Duodenal mucosa (tissue), 2 donors: Measurements from ENCODE around the gene C2CD4D.
A peak's percentile ranks its signal among the peaks of the same experiment; 100 is the strongest.
"Not testable (repeated sequence)": the region's sequence is repeated elsewhere in the genome, so short reads cannot be mapped to it uniquely, and the experiment has no call there.

Experiments used
- H3K27ac ChIP-seq: one replicate; pipeline ENCODE4 v1.7.0; 2013; ENCODE audit warnings: low read depth, low read length
- H3K27me3 ChIP-seq, 2 donors: one replicate each; pipeline ENCODE4 v1.7.0; 2013; ENCODE audit warnings: low read length in 2 of 2, control low read depth in 1 of 2; ENCODE audit not compliant: insufficient read depth in 2 of 2, control insufficient read depth in 1 of 2
- H3K36me3 ChIP-seq, 2 donors: one replicate each; pipeline ENCODE4 v1.7.0; 2013; ENCODE audit warnings: low read length in 2 of 2, control low read depth in 1 of 2; ENCODE audit not compliant: insufficient read depth in 2 of 2, control insufficient read depth in 1 of 2
- H3K4me1 ChIP-seq, 2 donors: one replicate each; pipeline ENCODE4 v1.7.0; 2013; ENCODE audit warnings: low read length in 2 of 2, control low read depth in 1 of 2; ENCODE audit not compliant: insufficient read depth in 2 of 2, control insufficient read depth in 1 of 2
- H3K4me3 ChIP-seq, 2 donors: one replicate each; pipeline ENCODE4 v1.7.0; 2013; ENCODE audit warnings: low read length in 2 of 2, low read depth in 1 of 2
- H3K9ac ChIP-seq, 2 donors: one replicate each; pipeline ENCODE4 v1.7.0; 2013; ENCODE audit warnings: low read length in 2 of 2, low read depth in 1 of 2
- H3K9me3 ChIP-seq, 2 donors: one replicate each; pipeline ENCODE4 v1.7.0; 2013; ENCODE audit warnings: low read length in 2 of 2, control low read depth in 1 of 2; ENCODE audit not compliant: control insufficient read depth in 1 of 2

C2CD4D gene

DNA sequence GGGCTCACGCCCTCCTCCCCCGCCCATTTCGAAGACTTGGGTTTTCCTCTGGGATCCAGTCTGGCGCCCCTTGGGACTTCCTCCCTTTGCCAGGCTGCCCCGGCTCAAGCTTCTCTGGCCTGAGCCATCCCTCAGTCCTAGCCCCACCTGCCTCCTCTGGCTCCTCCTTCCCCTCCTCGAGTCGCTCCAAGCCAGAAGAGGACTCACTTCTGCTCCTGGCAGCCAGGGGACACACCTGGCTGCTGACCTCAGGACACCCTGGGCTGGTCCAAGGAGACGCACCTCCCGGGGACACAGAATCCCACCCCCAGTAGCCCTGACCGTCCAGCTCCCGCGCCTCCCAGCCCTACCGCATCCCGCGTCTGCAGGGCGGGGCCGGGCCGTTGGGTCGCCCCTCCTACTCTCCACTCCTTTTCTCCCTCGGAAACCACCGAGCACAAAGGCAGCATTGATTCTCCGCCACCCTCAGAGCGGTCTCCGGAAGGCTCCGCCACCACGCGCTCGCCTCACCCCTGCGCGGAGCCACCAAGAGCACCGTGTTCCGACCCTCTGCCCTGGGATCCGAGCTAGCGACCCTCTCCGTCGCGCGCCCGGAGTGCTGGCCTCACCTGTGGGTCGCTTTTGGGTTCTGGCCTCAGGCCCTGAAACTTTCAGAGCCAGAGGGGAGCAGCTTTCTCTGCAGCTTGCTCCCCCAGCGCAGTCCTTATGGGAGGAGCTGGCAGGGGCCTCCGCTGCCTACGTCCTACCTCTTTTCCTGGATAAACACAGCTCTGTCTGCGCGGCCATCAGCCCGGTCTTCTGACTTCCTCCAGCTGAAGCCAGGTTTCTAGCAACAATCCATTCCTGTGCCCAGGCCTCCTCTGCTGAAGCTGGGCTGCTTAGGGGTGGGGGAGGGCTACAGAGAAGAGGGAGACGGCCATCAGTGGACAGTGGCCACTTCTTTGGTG is at the start of gene C2CD4D:
Gene C2CD4D, minus strand, starts transcription at position 364 of the 947 bp plus-strand sequence. CDS start 831 bp downstream, outside the sequence.
- Histone ChIP-seq H3K9me3 (no peaks in the 10 kb centered on the region), H3K4me3 (peak within 1 kb of the TSS; percentile 63 to 79), H3K36me3 (no peaks in the 10 kb centered on the region), H3K4me1 (peaks cover 36 to 40% of the 10 kb centered on the region in 2 donors), H3K9ac (peak within 1 kb of the TSS; percentile 75 to 89), H3K27ac (peak within 1 kb of the TSS; percentile 86), H3K27me3 (no peaks in the 10 kb centered on the region)

DNA sequence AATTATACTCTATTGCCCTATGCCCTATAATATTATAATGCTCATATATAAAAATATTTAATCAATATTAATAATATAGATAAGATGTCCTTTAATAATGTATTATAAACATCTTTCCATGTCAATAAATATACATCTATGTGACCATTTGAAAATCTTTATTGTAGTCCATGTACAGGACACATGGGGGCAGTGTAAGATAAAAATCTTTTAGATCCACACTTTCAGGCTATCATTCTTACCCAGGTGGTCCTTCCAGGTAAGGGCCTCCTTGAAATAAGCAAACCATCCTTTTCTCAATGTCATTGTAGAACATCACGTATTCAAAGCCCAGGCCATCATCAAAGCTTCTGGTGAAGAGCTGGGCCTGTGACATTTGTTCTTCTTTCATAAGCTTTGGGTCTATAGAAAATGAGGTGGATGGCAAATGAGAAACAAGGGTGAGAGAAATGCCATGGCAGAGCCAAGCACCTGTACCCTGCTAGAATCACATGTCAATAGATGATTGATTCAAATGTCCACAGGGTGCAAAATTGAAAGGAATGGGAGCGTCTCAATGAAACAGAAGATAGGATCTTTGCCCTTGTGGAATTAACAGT is 49.5 kb upstream of the C2CD4D start:
- Histone ChIP-seq H3K36me3 (peaks cover 0 to 22% of the 10 kb centered on the region in 2 donors), H3K27me3 (no peaks in the 10 kb centered on the region), H3K4me1 (no peaks in the 10 kb centered on the region), H3K4me3 (no peak overlapping the region), H3K9ac (no peak overlapping the region), H3K9me3 (peaks cover 0 to 4% of the 10 kb centered on the region in 2 donors), H3K27ac (no peak overlapping the region)

DNA sequence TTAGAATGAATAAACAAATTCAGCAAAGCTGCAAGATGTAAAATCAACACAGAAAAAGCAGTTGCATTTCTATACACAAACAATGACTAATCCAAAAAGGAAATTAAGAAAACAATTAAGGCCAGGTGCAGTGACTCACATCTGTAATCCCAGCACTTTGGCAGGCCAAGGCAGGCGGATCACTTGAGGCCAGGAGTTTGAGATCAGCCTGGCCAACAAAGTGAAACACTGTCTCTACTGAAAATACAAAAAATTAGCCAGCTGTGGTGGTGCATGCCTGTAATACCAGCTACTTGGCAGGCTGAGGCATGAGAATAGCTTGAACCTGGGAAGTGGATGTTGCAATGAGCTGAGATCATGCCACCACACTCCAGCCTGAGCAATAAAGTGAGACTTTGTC is 47.4 kb upstream of the C2CD4D start:
- Histone ChIP-seq H3K9ac (no peak overlapping the region), H3K27me3 (no peaks in the 10 kb centered on the region), H3K4me3 (no peak overlapping the region), H3K4me1 (no peaks in the 10 kb centered on the region), H3K27ac (no peak overlapping the region), H3K9me3 (peaks cover 0 to 4% of the 10 kb centered on the region in 2 donors), H3K36me3 (peaks cover 0 to 19% of the 10 kb centered on the region in 2 donors)

DNA sequence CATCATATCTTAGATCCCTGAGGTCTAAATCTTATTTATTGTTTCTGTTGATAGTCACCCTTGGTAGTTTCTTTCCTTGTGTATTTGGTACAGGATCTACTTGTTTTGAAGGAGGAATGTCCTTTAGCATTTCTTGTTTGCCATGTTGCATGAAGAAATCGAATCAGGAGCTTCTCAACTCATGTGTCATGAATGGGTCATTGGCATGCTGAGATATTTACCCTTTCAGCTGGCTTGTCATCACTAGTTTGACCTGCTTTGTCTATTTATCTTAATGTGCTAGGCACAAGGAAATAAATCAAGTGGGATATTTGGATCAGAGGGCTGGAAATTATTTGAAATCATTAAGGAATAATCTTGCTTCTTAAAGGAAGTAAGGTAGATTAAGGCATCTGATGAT is 45.9 kb upstream of the C2CD4D start:
- Histone ChIP-seq H3K9ac (no peak overlapping the region), H3K4me1 (no peaks in the 10 kb centered on the region), H3K4me3 (no peak overlapping the region), H3K27ac (no peak overlapping the region), H3K27me3 (no peaks in the 10 kb centered on the region), H3K9me3 (peaks cover 0 to 4% of the 10 kb centered on the region in 2 donors), H3K36me3 (peaks cover 0 to 14% of the 10 kb centered on the region in 2 donors)

DNA sequence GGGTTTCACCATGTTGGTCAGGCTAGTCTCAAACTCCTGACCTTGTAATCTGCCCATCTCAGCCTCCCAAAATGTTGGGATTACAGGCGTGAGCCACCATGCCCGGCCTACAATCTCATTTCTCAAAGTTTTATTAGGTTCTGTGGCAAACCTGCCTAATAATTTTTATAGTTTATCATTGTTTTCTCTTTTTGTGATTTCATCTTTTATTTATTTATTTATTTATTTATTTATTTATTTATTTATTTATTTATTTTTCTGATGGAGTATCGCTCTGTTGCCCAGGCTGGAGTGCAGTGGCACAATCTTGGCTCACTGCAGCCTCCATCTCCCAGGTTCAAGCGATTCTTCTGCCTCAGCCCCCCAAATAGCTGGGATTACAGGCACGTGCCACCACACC is 45.3 kb upstream of the C2CD4D start:
- H3K36me3 ChIP-seq: peaks cover 0 to 13% of the 10 kb centered on the region in 2 donors
- not testable (repeated sequence) for H3K27ac ChIP-seq, H3K4me3 ChIP-seq, H3K9me3 ChIP-seq, H3K9ac ChIP-seq, H3K4me1 ChIP-seq, H3K27me3 ChIP-seq

DNA sequence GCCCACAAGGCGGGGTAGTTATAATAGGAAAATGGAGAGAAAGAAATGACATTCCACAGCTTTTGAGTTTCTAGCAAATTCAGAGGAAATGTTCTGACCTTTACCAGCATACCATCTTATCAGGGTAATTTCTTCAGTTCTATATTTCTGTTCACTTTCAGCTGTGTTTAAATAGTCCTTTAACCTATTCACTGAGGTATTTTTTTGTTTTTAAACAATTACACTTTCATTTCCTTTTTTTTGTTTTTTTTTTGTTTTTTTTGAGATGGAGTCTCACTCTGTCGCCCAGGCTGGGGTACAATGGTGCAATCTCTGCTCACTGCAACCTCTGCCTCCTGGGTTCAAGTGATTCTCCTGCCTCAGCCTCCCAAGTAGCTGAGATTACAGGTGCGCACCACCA is 44.8 kb upstream of the C2CD4D start:
- H3K27ac ChIP-seq, H3K4me3 ChIP-seq, H3K9me3 ChIP-seq, H3K27me3 ChIP-seq, H3K4me1 ChIP-seq, H3K9ac ChIP-seq: not testable (repeated sequence)
- peaks cover 0 to 13% of the 10 kb centered on the region in 2 donors for H3K36me3 ChIP-seq

DNA sequence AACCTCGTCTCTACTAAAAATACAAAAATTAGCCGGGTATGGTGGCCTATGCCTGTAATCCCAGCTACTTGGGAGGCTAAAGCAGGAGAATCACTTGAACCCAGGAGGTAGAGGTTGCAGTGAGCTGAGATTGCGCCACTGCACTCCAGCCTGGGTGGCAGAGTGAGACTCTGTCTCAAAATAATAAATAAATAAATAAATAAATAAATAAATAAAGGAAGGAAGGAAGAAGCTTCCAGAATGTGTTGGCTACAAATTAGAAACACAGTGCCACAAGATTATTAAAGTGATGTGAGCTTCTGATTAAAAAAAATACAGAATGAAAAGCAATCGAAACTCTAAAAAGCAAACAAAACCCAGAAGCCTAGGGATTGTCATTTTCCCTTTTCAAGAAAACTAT is 44.3 kb upstream of the C2CD4D start:
- not testable (repeated sequence) for H3K4me3 ChIP-seq, H3K27me3 ChIP-seq, H3K4me1 ChIP-seq, H3K9me3 ChIP-seq, H3K9ac ChIP-seq, H3K27ac ChIP-seq
- H3K36me3 ChIP-seq: peaks cover 0 to 13% of the 10 kb centered on the region in 2 donors

DNA sequence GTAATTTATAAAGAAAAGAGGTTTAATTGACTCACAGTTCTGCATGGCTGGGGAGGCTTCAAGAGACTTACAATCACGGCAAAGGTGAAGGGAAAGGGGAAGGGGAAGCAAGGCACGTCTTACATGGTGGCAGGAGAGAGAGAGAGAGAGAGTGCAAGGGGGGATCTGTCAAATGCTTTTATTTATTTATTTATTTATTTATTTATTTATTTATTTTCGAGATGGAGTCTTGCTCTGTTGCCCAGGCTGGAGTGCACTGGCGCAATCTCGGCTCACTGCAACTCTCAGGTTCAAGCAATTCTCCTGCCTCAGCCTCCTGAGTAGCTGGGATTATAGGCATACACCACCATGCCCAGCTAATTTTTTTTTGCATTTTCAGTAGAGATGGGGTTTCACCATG is 43.3 kb upstream of the C2CD4D start:
- peaks cover 0 to 10% of the 10 kb centered on the region in 2 donors for H3K36me3 ChIP-seq

DNA sequence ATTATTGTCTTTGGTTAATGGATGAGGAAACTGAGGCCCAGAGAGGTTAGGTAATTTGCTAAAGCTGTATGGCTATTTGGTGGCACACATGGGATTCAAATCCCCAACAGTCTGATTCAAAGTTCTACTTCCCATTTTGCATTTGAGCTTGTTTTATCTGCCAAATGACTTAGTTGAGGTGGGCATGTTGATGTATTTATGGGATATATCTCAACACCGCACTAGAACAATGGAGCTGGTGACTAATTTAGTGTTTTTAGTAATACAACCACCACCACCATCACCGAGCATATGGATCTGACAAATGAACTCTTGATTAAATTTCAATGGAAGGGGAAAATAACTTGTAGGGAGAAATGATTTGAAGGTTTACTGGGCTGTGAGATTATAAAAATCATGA is 42.8 kb upstream of the C2CD4D start:
- H3K36me3 ChIP-seq: peaks cover 0 to 7% of the 10 kb centered on the region in 2 donors
- H3K9ac ChIP-seq: no peak overlapping the region
- peaks cover 0 to 4% of the 10 kb centered on the region in 2 donors for H3K9me3 ChIP-seq
- H3K27ac ChIP-seq: no peak overlapping the region
- H3K4me1 ChIP-seq: no peaks in the 10 kb centered on the region
- H3K4me3 ChIP-seq: no peak overlapping the region
- no peaks in the 10 kb centered on the region for H3K27me3 ChIP-seq

More for the DNA sequence above, 43.3 kb upstream of the C2CD4D start:
- not testable (repeated sequence) for H3K4me1 ChIP-seq, H3K27ac ChIP-seq, H3K27me3 ChIP-seq, H3K9me3 ChIP-seq, H3K4me3 ChIP-seq, H3K9ac ChIP-seq

DNA sequence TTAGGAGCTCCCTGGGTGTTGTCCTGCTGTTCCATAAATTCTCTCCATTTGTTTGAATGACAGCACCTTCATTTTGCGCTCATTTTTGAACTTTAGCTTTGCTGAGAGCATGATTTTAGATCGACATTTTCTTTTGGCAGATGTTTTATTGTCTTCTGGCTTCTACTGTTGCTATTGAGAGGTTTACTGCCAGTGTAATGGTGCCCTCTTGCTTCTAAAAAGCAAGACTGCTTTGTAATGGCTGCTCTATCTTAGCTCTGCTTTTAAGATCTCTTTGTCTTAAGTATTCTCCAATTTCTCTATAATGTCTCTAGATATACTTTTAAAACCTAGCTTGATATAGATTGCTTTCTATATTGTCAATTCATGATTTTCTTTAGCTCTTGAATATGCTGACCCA is 41.9 kb upstream of the C2CD4D start:
- Histone ChIP-seq H3K9ac (no peak overlapping the region), H3K27me3 (no peaks in the 10 kb centered on the region), H3K36me3 (peaks cover 0 to 11% of the 10 kb centered on the region in 2 donors), H3K27ac (no peak overlapping the region), H3K9me3 (no peaks in the 10 kb centered on the region), H3K4me1 (no peaks in the 10 kb centered on the region), H3K4me3 (no peak overlapping the region)
